Activated naive CD4-positive, alpha-beta T cell treated with Interleukin-2 at 50 U/mL for 16 hours (primary cell): ENCODE measurements around the gene NIT2.
"Not testable (repeated sequence)": the region's sequence is repeated elsewhere in the genome, so short reads cannot be mapped to it uniquely, and the experiment has no call there.

Source experiments
- DNase-seq: peaks from one replicate; pipeline ENCODE4 v3.0.0-alpha.2; 2020

The NIT2 gene

DNA sequence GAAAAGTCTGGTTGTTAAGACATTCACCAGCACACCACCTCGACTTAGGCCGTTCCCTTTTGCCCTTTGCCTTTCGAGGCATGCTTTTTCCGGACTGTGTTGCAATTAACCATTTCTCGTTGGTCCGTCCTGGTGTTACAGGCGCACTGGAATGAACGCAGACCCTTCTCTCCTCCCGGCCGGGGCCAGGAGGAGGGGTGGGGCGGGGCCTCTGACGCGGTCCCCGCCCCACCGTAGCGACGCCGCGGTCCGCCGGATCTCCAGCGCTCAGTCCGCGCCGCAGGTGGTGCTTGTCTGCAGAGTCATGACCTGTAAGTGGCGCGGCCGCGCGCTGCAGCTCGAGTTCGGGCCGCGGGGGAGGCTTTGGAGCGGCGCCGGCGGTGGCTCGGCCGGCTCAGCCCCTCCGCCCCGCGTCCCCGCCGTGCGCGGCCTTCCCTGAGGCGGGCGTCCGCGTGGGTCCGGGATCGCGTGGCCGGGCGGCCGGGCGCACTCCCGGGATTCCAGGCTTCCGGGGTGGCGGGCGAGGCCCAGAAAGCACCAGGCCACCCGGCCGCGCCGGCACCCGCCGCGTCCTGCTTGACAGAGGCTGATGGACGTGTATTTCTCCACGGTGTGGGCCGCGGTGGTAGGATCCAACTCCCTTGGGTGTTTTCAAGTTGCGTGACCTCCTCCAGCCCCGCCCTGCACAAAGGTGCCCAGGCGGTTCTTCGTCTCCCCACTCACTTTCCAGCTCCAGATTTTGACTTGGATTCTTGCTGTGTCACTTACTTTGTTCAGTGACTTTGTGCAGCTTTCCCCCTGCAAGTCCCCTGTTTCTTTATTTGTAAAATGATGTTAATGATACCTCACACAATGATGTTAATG, at the start of gene NIT2:
TSS of gene NIT2 (plus strand) at position 270 of the 864 bp plus-strand sequence. CDS start at position 305, 35 bp downstream.
- DNase-seq, result peak; percentile 83

- no peak for DNase-seq
Measured at GRCh38 chr3:100288288-100288894, 46.2 kb upstream of the NIT2 start.

GRCh38 chr3:100289339-100289738, 45.2 kb upstream of the NIT2 start:
- no peak for DNase-seq

GRCh38 chr3:100295089-100295488, 39.5 kb upstream of the NIT2 start:
- no peak for DNase-seq

DNA sequence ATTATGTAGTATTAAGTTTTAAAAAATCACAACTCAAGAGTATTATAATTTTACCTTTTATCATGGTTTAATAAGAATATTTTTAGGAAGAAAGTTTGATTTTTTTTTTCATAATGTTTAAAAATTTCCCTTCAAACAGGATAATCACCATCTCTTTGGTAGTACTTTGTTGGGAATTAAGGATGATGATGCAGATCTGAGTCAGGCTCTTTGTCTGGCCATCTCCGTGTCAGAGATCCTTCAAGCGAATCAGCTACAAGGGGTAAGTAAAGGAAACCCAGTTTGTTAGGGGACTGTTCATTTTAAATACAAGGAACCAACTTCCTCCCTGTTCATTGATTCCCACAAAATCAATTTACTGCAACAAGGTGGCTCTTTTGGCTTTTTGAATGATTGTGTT, 36.8 kb upstream of the NIT2 start:
- no peak for DNase-seq

GRCh38 chr3:100299016-100299415, 35.5 kb upstream of the NIT2 start:
- no peak for DNase-seq

GRCh38 chr3:100306695-100307094, 27.9 kb upstream of the NIT2 start:
- no peak for DNase-seq

DNA sequence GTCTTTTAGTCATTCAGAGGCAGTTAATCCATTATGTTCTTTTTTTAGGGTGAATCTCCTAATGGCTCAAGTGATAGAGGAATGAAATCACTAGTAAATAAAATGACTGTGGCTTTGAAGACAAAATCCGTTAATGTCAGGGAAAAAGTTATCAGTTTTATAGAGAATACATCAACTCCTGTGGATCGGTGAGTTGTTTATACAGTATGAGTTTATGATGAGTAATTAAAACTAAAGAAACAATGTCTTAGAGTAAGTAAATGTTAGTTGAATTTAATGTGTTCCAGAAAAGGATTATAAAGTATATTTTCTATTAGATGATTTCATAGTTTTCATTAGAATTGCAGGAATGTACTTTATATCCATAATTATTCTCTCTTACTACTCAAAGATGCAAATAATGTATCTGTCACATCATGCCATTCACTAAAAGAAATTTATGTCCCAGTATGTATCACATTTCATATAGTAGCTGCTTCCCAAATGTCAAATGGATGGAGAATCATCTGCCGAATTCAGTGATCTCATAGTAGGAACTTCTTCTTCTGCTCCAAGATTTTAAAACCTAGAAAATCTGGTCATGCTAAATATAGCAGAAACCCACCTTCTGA, 24.1 kb upstream of the NIT2 start:
- no peak for DNase-seq

DNA sequence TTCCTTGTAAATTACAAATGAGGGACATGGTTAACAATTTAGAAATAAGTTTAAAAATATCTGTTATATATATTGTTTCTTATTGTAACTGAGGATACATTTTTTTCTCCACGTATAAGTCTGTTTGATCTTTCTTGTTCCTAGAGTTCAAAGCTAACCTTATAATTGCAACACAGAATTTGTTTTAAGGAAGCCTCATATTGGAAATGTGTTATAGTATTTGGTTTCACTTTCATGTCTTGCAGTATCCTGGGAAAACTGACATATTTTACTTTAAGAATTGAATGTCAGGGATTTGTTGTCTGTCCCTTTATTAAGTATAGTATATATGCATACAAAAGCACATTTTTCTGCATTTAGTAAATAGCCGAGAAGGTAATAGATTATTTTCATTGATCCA, 23.5 kb upstream of the NIT2 start:
- no peak for DNase-seq

DNA sequence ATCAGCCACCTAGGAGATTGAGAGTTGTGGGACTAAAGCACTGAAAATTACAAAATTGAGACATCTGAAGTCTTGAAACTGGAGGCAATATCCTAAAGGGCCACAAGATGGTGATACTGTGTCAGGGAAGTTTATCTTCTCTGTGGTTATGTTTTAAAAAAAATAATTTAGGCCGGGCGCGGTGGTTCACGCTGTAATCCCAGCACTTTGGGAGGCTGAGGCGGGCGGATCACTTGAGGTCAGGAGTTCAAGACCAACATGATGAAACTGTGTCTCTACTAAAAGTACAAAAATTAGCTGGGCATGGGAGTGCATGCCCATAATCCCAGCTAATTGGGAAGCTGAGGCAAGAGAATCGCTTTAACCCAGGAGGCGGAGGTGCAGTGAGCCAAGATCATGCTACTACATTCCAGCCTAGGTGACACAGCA, 17.9 kb upstream of the NIT2 start:
- peak; percentile 21 for DNase-seq

- DNase-seq, result no peak
Measured at GRCh38 chr3:100317912-100318311, 16.6 kb upstream of the NIT2 start.

- no peak for DNase-seq
Measured at GRCh38 chr3:100319951-100320350, 14.6 kb upstream of the NIT2 start.

DNA sequence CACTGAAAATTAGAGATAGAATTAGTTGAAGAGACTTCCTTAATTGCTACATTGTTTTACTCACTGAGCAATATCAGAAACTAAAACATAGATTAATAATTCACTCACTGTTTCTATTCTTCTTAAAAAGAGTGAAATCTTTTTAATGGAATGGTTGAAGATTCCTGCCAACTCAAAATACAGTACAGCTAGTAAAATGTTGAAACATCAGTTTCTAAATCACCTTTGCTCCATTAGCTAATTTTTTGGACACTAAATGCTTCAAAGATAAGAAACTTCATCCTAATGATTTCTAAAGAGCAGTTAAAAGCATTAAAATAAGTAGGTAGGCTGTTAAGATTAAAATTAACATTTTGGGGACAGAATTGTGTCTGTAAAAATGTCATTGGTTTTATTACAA, 10.5 kb upstream of the NIT2 start:
- no peak for DNase-seq

DNA sequence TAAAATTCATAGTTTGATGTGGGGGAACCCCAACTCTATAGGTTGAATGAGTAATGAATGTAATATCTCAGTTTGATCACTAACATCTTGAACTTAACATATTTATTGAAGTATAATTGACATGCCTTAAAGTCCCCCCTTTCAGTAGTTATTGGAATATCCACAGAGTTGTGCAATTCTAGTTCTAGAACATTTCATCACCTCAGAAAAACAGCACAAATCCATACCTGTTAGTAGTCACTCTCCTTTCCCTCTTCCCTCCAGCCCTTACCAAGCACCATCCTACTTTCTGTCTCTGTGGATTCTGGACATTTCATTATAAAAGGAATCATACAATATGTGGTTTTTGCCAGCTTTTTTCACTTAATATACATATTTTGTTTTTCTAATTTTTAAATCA, 8.7 kb upstream of the NIT2 start:
- no peak for DNase-seq

DNA sequence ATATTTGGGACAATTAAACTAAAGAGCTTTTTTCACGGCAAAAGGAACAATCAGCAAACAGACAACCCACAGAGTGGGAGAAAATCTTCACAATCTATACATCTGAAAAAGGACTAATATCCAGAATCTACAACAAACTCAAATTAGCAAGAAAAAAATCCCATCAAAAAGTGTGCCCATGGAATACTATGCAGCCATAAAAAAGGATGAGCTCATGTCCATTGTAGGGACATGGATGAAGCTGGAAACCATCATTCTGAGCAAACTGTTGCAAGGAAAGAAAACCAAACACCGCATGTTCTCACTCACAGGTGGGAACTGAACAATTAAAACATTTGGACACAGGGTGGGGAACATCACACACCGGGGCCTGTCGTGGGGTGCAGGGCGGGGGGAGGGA, 7.2 kb upstream of the NIT2 start:
- DNase-seq, result not testable (repeated sequence)

DNA sequence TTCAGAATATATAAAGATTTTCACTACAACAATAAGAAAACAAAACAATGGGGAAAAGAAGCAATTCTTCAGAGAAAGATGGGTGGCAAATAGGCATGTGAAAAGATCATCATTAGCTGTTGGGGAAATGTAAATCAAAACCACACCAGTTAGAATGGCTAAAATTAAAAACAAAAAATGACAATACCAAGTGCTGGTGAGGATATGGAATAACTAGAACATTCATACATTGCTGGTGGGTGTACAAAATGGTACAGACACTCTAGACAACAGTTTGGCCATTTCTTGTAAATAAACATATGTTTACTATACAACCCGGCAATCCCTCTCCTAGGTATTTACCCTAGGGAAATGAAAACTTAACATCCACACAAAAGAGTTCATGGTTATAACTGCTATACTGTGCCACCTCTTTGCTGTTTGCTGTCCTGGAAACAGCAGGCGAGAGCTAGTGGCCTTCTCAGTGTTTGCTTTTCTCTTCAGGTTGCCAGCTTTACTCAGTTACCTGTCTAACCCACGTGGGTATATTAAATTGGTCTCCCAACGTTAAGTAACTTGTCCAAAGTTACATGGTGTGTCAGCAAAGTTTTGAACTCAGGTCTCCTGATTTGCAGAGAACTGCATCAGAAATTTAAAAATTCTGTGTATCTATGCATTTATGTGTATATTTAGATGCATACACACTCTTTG, 4.6 kb upstream of the NIT2 start:
- DNase-seq, result no peak

DNA sequence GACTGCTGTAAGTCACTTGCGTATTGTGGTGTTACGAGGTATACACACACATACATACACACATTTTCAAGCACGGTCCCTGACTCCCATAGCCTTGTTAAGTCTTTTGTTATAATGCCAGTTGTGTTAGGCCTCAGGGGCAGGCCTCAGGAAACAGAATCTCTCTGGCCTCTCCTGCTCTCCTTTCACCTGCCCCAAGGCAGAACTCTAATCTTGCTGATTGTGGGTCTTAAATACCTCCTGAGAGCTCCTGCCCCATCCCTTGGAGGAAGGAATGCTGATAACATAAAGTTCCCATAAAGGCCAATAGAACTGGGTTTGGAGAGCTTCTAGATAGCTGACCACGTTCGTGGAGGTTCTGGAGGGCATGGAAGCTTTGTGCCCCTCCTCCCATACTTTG, 3.9 kb upstream of the NIT2 start:
- DNase-seq, result no peak

- DNase-seq, result no peak
Measured at GRCh38 chr3:100331660-100332059, 2.9 kb upstream of the NIT2 start.

- no peak for DNase-seq
Measured at GRCh38 chr3:100333051-100333450, 1.5 kb upstream of the NIT2 start.

GRCh38 chr3:100333970-100334487, 528 bp upstream of the NIT2 start:
- no peak for DNase-seq

GRCh38 chr3:100335434-100335833, 877 bp downstream of the NIT2 start:
- DNase-seq, result peak; percentile 7

DNA sequence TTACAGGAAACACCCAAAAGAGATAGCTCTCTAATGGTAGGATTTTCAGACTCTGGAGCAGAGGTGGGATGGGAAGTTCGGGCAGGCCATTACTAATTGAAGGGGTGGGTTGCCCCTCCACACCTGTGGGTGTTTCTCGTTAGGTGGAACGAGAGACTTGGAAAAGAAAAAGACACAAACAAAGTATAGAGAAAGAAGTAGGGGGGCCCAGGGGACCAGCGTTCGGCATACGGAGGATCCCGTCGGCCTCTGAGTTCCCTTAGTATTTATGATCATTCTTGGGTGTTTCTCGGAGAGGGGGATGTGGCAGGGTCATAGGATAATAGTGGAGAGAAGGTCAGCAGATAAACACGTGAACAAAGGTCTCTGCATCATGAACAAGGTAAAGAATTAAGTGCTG, 1.7 kb downstream of the NIT2 start:
- not testable (repeated sequence) for DNase-seq

GRCh38 chr3:100338911-100339310, 4.4 kb downstream of the NIT2 start:
- DNase-seq, result no peak
